Subcutaneous adipose tissue (tissue), 4 donors: ENCODE results near the gene OPALIN. TPM values are rescaled to one million over a fixed set of nuclear protein-coding genes. Genes with fewer than 3 reads are reported as not detected.

Experiments used
- CTCF ChIP-seq: fragments of 450-650 bp; IDR thresholded peaks from one replicate; pipeline ENCODE4 v1.5.1; 2016; ENCODE audit warnings: low read depth, mild to moderate bottlenecking, control low read depth, antibody characterized with exemption, moderate library complexity
- total RNA-seq, 4 donors: library from RNA; depleted of rRNA; stranded (reverse); fragments of >200 nt; gene quantifications; one replicate each; pipeline ENCODE4 v1.1.0, GENCODE V29; 2016

Gene OPALIN
- total RNA-seq, result not detected

GRCh38 chr10:96358851-96359540, at the start of gene OPALIN:
Gene OPALIN (minus strand): TSS chr10:96359002. CDS start chr10:96358896, 106 bp downstream.
- TF ChIP-seq CTCF, result no peak

DNA sequence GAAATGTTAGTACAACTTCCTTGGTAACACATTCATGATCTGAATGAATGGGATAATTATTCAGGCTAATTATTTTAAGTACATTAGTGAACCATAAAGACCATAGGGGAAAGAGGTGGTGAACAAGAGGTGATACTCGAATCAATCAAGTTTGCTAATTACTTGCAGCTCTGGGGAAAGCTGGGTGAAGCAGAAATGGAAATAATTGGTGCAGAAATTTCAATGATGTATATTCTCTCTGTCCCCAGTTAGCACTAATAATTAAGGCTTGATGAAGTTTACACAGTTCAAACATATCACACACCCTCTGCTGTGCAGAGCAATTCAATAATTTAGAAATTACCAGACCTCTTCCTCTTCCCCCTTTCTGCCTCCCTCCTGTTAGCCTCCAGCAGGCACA, 49.4 kb upstream of the OPALIN start:
- TF ChIP-seq CTCF, result no peak

DNA sequence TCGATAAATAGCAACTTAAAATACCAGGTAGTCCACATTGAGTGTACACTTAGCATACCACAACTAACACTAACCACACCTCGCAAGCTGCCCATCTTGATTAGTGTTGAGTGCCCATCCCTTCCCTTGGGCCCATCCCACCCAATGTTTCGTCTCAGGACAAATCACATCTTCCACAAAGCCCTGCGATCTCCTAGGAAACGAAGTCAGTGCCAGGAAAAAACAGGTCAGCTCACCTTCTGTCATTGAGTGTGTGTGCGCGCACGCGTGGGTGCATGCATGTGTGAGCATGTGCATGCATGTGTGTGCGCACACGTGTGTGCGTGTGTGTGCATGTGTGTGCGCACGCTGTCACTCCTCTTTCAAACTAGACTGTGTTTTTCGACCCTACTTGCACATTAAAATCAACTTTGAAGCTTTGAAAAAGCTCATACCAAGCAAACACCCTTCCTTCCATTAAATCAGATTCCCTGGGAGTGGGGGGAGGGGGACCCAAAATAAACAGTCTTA, 48.8 kb upstream of the OPALIN start:
- no peak for TF ChIP-seq CTCF

GRCh38 chr10:96406091-96406490, 47.3 kb upstream of the OPALIN start:
- no peak for TF ChIP-seq CTCF

DNA sequence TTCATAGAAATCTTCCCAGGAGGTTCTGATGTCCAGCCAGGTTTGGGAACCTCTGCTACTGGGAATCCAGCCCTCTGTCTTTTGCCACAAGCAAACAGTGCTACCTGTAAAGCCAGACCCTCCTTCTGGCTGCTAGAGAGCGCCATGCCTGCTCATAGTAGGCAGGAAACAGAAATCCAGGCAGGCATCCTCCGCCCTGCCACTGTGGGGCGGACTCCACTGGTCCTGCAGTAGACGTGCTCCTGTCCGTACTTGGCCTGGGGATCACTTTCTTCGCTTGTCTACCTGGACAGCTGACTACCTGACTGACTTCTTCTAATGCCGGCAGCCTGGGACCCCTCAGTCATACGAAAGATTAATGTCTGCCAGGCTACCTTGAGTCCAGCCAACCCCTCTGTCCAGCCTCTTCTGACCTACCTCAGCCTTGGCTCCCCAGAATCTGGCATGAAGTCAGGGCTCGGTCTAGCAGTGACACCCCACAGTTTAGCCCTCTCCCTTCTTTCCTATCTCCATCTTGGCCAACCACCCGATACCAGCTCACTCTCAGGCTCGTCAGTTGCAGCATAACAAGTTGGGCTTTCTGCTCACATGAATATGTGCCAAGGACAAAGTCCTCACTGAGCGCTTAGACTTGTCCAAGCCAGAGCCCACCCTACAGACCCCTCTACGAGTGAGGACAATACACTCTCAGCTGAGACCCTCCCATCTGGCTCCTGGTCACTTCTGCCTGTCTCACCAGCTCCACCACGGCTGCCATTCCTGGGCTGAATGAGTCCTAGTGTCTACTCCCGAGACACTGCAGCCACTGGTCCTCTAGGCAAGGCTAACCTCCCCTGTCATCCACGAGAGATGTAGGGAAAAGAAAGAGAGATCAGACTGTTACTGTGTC, 43.9 kb upstream of the OPALIN start:
- no peak for TF ChIP-seq CTCF

DNA sequence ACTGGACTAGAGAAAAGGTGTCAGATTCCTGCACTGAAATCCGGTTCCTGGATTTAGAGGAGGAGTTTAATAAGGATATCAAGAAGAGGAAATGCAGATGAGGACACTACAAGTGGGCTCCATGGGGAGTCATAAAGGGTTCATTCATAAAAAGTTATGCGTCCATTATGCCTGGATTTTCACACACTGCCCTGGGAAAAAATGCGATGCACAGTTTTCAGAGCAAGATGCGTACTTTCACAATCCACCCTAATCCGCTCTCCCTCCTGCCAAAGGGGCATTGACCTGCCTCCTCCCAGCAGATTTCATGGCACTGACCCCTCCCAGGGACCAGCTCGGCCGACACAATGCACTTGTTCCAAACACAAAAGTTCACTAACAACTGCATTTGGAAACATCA, 42.2 kb upstream of the OPALIN start:
- TF ChIP-seq CTCF, result no peak

DNA sequence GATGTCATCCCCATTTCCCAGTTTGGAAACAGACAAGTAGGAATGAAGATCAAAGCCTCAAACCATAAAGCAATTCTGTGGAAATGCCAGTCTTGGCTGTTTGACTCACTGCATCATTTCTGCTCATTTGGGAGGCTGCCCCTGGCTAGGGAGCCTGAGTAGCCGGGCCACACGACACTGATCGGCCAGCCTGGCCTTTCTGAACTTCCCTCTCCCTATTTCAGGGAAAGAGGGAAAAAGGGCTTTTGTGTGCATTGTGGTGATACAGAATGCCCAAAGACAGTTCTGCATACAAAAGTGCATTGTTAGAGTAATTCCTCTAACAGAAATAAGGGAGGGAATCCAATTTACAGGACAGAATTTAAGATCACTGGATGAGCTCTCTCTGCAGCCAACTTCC, 41.7 kb upstream of the OPALIN start:
- no peak for TF ChIP-seq CTCF
